HG02759 (cell line): ENCODE results near the gene TRDN.
"Not testable (repeated sequence)": the region's sequence is repeated elsewhere in the genome, so short reads cannot be mapped to it uniquely, and the experiment has no call there.

Source experiments
- ATAC-seq: cut with Tn5 transposase; IDR thresholded peaks from one replicate; pipeline ENCODE4 v1.9.1; 2021; ENCODE audit warnings: mild to moderate bottlenecking, moderate library complexity; ENCODE audit not compliant: unreplicated experiment

The TRDN gene

GRCh38 chr6:123509112-123509511 is 127.6 kb downstream of the TRDN start:
- ATAC-seq, result no peak

DNA sequence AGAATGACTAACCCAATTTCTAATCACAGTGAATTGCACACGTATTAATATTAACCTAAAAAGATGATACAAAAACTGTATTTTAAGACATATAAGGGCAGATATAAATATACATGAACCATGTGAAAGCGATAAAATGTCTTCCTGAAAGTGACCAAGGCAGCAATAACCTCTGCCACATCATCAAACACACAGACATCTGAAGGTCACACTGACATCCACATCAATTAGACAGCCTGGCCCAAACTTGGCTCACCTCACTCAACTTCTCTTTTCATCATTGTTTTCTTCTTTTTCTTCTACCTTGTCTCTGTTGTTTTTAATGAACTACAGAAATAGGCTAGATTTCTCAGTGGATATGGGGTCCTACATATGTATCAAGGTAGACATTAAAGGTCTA is 128.5 kb downstream of the TRDN start:
- no peak for ATAC-seq

DNA sequence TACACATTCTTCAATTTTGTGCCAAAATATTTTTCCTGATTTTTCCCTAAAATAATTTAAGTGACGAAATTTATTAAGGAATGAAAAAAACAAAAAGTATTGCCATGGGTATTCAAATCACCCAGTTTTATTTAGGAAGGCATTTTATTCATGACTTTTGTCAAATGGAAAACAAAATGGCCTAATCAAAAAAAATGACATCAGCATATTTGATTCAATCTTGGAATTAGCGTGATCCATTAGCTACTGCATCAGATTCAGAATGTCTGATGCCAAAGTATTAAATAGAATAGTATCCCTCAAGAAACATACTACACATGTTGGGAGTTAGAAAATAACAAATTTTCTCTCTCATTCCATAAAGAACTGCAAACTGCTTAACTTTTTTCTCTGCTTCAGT is 129.2 kb downstream of the TRDN start:
- no peak for ATAC-seq

DNA sequence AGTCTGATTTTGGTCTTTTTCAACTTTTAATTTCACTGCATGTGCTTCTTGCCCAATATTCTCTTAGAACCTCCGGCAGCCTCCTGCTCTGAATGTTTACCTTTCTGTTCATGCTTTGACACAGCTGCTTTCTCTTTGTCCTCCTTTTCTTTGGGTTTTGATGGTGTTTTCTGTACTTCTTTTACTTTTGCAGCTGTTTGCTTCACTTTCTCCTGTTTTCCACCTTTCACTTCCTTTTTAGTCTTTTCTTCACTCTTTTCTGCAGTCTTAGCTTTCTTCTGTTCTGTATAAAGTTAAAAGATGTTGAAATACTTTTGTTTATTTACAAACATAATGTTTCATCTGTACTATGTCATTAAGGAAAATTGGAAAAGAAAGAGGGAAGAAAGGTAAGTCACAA is 133.1 kb downstream of the TRDN start:
- ATAC-seq, result no peak

- no peak for ATAC-seq
These were observed 139.7 kb downstream of the TRDN start for GRCh38 chr6:123497025-123497424.

- ATAC-seq, result no peak
These were observed 147.2 kb downstream of the TRDN start for GRCh38 chr6:123489589-123489988.

DNA sequence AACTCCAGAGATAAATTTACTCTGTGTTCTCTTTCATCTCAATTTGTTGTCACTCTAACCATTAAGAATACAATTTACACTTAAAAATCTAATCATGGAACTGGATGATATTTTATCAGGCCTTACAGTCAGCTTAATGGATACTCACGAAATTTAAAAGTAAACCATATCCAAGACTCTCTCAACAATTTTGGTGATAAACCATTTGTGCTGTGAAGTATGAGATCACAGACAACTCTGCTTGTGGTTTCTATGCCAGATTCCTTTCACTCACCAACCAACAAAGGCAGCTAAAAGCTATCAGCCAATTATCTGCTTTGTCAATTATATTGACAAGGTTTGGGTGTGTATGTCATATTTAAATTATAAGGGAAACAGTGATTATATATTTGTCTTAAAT is 155.8 kb downstream of the TRDN start:
- no peak for ATAC-seq

GRCh38 chr6:123472025-123472702 is 164.6 kb downstream of the TRDN start:
- not testable (repeated sequence) for ATAC-seq

- ATAC-seq, result no peak
These were observed 169.4 kb downstream of the TRDN start for GRCh38 chr6:123467392-123467791.

- no peak for ATAC-seq
These were observed 174.6 kb downstream of the TRDN start for GRCh38 chr6:123462152-123462551.

GRCh38 chr6:123458218-123458617 is 178.5 kb downstream of the TRDN start:
- ATAC-seq, result no peak

DNA sequence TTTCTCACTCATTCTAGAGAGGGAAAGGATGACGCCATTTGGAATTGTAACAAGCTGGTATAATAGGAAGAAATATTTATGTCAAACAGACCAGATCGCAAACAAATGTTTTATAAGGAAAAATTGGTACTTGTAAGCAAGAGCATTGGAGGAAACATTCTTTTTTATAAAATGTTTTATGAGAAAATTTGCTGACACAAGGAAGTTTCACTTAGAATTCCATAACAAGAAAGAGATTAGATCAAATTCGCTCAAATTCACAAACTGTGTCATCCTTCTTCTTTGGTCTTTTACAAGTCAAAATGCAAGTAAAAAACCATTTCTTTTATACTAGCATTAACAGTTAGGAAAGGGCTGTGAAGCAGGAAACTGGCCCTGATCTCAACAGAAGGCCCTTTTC is 179.9 kb downstream of the TRDN start:
- ATAC-seq, result no peak

- ATAC-seq, result no peak
These were observed 182.3 kb downstream of the TRDN start for GRCh38 chr6:123454448-123454847.

DNA sequence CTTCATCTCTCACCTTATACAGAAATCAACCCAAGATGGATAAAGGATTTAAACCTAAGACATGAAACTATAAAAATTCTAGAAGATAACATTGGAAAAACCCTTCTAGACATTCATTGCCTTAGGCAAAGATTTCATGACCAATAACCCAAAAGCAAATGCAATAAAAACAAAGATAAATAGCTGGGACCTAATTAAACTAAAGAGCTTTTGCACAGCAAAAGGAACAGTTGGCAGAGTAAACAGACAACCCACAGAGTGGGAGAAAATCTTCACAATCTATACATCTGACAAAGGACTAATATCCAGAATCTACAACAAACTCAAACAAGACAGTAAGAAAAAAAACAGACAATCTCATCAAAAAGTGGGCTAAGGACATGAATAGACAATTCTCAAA is 183.7 kb downstream of the TRDN start:
- ATAC-seq, result not testable (repeated sequence)

- no peak for ATAC-seq
These were observed 188.4 kb downstream of the TRDN start for GRCh38 chr6:123448306-123448884.

DNA sequence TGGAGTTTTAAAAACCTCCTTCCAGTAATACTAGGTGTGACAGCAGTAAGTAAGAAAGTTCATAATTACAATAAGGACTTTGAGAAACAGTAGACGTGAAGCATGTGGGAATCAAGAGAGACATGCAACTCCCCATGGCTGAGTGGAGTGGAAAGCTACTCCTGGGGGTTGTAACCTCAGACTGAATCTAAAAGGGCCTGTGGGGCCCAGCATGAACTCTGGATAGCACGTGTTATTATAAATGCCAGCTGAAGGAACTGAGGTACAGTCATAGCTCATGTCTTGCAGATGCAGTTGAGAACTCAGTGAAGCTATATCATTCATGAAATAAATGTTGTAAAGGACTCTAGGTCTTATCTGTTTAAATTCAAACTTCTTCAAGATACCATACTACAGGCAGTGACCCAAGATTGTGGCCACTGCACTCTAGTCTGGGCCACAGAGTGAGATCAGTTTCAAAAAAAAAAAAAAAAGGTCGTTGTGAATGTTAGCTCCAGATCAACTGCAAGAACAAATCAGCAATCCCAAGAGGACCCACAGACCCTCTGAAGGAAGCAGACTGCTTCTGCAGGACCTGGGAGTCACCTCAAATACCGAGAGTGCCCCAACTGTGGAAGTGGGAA is 189.3 kb downstream of the TRDN start:
- no peak for ATAC-seq

- no peak for ATAC-seq
These were observed 197.4 kb downstream of the TRDN start for GRCh38 chr6:123439371-123439770.

- ATAC-seq, result no peak
These were observed 202.6 kb downstream of the TRDN start for GRCh38 chr6:123434186-123434585.

GRCh38 chr6:123430970-123431369 is 205.8 kb downstream of the TRDN start:
- ATAC-seq, result no peak

GRCh38 chr6:123427008-123427407 is 209.7 kb downstream of the TRDN start:
- ATAC-seq, result no peak

- no peak for ATAC-seq
These were observed 213.6 kb downstream of the TRDN start for GRCh38 chr6:123423130-123423529.

DNA sequence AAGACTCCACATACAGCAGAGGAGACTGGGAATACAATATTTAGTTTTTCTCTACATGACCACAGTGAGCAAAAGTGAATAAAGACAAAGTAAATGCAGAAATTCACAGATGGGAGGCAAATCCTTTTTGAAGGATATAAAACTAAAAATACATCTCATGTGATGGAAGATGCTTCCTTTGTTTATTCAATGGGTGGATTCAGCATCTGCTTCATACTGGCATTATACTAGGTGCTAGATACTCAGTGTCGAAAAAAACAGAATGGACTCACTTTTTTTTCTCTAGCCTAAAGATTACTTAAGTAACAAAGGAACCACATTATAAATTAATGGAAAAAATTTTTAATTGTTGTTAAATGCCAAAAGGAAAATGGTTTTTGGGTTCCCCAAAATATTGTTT is 216.2 kb downstream of the TRDN start:
- no peak for ATAC-seq
